Keratinocyte (primary cell): Measurements from ENCODE around the gene KIFC3.

ENCODE experiments used
- CTCF ChIP-seq, 3 experiments: IDR thresholded peaks in 1 of 3; conservative IDR thresholded peaks in 1 of 3; optimal IDR thresholded peaks in 1 of 3; 2 replicates in 2 of 3; 3 replicates in 1 of 3; pipeline versions ENCODE3 to v1.5.1; 2011; ENCODE audit warnings: low read length in 3 of 3, mild to moderate bottlenecking in 3 of 3, moderate library complexity in 2 of 3, control low read depth in 1 of 3, inconsistent platforms in 1 of 3; ENCODE audit not compliant: insufficient read depth in 2 of 3; ENCODE audit errors: extremely low read depth in 1 of 3
- EZH2 ChIP-seq: IDR thresholded peaks from one replicate; pipeline ENCODE4 v1.6.1; 2012; ENCODE audit warnings: inconsistent platforms, mild to moderate bottlenecking, low read length, moderate library complexity

- peak; percentile 86 to 97 (median 95) for TF ChIP-seq CTCF (optimal IDR thresholded peaks at IDR 0.05 in 1 of 3, IDR thresholded peaks at IDR 0.05 in 1 of 3, conservative IDR thresholded peaks at IDR 0.05 in 1 of 3; ENCODE audit: extremely low read depth in 1 of 3, insufficient read depth in 2 of 3, low read length in 3 of 3)
- TF ChIP-seq EZH2: no peak
Observed at GRCh38 chr16:57757326-57757786, 44.9 kb downstream of the KIFC3 start.
